Activated CD4-positive, alpha-beta T cell treated with anti-CD3 and anti-CD28 coated beads, Interleukin-2, amount 50 U/mL, for 1 hour (primary cell): ENCODE results near the gene TJP3.
"Not testable (repeated sequence)": the region's sequence is repeated elsewhere in the genome, so short reads cannot be mapped to it uniquely, and the experiment has no call there.

Experiments used
- DNase-seq: peaks from one replicate; pipeline ENCODE4 v3.0.0-alpha.2; 2020

The TJP3 gene

GRCh38 chr19:3708207-3708931 is at the start of gene TJP3:
Gene TJP3, plus strand, starts transcription at chr19:3708384. Its CDS starts 20,049 bp downstream, at chr19:3728433.
- DNase-seq, result no peak

GRCh38 chr19:3658870-3659745 is 49.1 kb upstream of the TJP3 start:
- DNase-seq, result no peak

GRCh38 chr19:3659746-3660112 is 48.5 kb upstream of the TJP3 start:
- no peak for DNase-seq

GRCh38 chr19:3660493-3661219 is 47.5 kb upstream of the TJP3 start:
- no peak for DNase-seq

GRCh38 chr19:3661284-3662238 is 46.6 kb upstream of the TJP3 start:
- DNase-seq, result no peak

- no peak for DNase-seq
Observed at GRCh38 chr19:3663838-3664237, 44.3 kb upstream of the TJP3 start.

GRCh38 chr19:3664879-3665642 is 43.1 kb upstream of the TJP3 start:
- DNase-seq, result no peak

GRCh38 chr19:3665681-3666544 is 42.3 kb upstream of the TJP3 start:
- peak; percentile 75 for DNase-seq

- DNase-seq, result not testable (repeated sequence)
Observed at GRCh38 chr19:3666545-3666856, 41.7 kb upstream of the TJP3 start.

GRCh38 chr19:3667037-3667638 is 41.0 kb upstream of the TJP3 start:
- DNase-seq, result no peak

- DNase-seq, result no peak
Observed at GRCh38 chr19:3667766-3668165, 40.4 kb upstream of the TJP3 start.

- DNase-seq, result no peak
Observed at GRCh38 chr19:3668331-3669081, 39.7 kb upstream of the TJP3 start.

GRCh38 chr19:3669082-3669946 is 38.9 kb upstream of the TJP3 start:
- DNase-seq, result no peak

GRCh38 chr19:3669947-3670795 is 38.0 kb upstream of the TJP3 start:
- DNase-seq, result no peak

- no peak for DNase-seq
Observed at GRCh38 chr19:3670796-3671679, 37.1 kb upstream of the TJP3 start.
